Spleen (tissue), 7 donors: ENCODE results near the gene CDH13.

Experiments used
- CTCF ChIP-seq, 11 experiments: fragments of 200-600 bp in 7 of 11; fragments of 450-650 bp in 4 of 11; sonication (generic) in 4 of 11; IDR thresholded peaks in 8 of 11; conservative IDR thresholded peaks in 3 of 11; 1 replicate in 7 of 11; 2 replicates in 4 of 11; pipeline versions ENCODE4 v1.4.0 to v1.8.0; 2016 to 2021; ENCODE audit warnings: antibody characterized with exemption in 11 of 11, inconsistent platforms in 4 of 11, mild to moderate bottlenecking in 1 of 11
- POLR2A ChIP-seq, 3 donors: fragments of 450-650 bp; IDR thresholded peaks; one replicate each; pipeline ENCODE4 v1.5.1; 2017; ENCODE audit warnings: antibody characterized with exemption in 3 of 3, mild to moderate bottlenecking in 1 of 3
- POLR2AphosphoS5 ChIP-seq, 3 donors: sonication (generic); formaldehyde crosslinking; IDR thresholded peaks; one replicate each; pipeline ENCODE4 v1.5.1; 2017; ENCODE audit warnings: antibody characterized with exemption in 3 of 3
- donor health status: DM: no; HTN: no; CAD: no; lungs with moderate emphysema.
- donor health status: DM: no; HTN: no; CAD: no.
- donor health status: DM: no; HTN: no; CAD: no.

GRCh38 chr16:83318390-83318789 lies 691.6 kb downstream of the CDH13 start:
- TF ChIP-seq POLR2A (IDR thresholded peaks at IDR 0.05) (no peak), CTCF (IDR thresholded peaks at IDR 0.05 in 8 of 11, conservative IDR thresholded peaks at IDR 0.05 in 3 of 11) (no peak), POLR2AphosphoS5 (IDR thresholded peaks at IDR 0.05) (no peak)
